Body of pancreas (tissue), 4 donors: Measurements from ENCODE around the gene MYH11. TPM values are rescaled to one million over a fixed set of nuclear protein-coding genes. Genes with fewer than 3 reads are reported as not detected.

Experiments used
- ATAC-seq: fragments of 150-250 bp; one replicate; pipeline ENCODE4 v1.9.1; 2016
- DNase-seq, 4 donors: peaks; one replicate each; pipeline ENCODE4 v3.0.0-alpha.2; 2019
- H3K27ac ChIP-seq, 4 donors: fragments of 200-600 bp; sonication (generic); 1 replicate in 3 of 4; 2 replicates in 1 of 4; pipeline versions ENCODE4 v1.5.1 to v1.6.1; 2016 to 2019; ENCODE audit warnings: mild to moderate bottlenecking in 1 of 4, mixed read lengths in 1 of 4, moderate library complexity in 1 of 4
- H3K27me3 ChIP-seq, 2 donors: fragments of 200-600 bp; sonication (generic); one replicate each; pipeline ENCODE4 v1.6.0; 2016; ENCODE audit warnings: mild to moderate bottlenecking in 1 of 2
- H3K36me3 ChIP-seq, 2 donors: fragments of 200-600 bp; sonication (generic); replicated peaks in 1 of 2; 2 replicates each; pipeline ENCODE4 v1.5.1; 2016; ENCODE audit warnings: low read depth in 2 of 2; ENCODE audit not compliant: insufficient read depth in 1 of 2
- H3K4me1 ChIP-seq: fragments of 200-600 bp; sonication (generic); one replicate; pipeline ENCODE4 v1.6.0; 2016
- H3K4me3 ChIP-seq, 2 donors: fragments of 200-600 bp; sonication (generic); 1 replicate in 1 of 2; 2 replicates in 1 of 2; pipeline ENCODE4 v1.5.1; 2016 to 2019
- H3K9me3 ChIP-seq, 3 donors: fragments of 200-600 bp; sonication (generic); 1 replicate in 2 of 3; 2 replicates in 1 of 3; pipeline ENCODE4 v1.5.1; 2016
- POLR2A ChIP-seq, 3 donors: fragments of 450-650 bp; IDR thresholded peaks; one replicate each; pipeline ENCODE4 v1.6.1; 2016; ENCODE audit warnings: antibody characterized with exemption in 3 of 3, mild to moderate bottlenecking in 2 of 3
- WGBS, 2 donors: methylation state at CpG; one replicate each; pipeline ENCODE4 v1.1.5; 2017; 5-methylcytosine and 5-hydroxymethylcytosine counted together
- intact Hi-C: fragments of 100-400 bp; cut with DNase I; formaldehyde crosslinking; loops from one replicate; pipeline ENCODE4 v1.15.1; 2023
- total RNA-seq, 2 donors: library from RNA; depleted of rRNA; stranded (reverse); fragments of >200 nt; gene quantifications; one replicate each; pipeline ENCODE4 v1.1.0, GENCODE V29; 2016
- TF ChIP-seq, protein P1 (sequence below), 7 experiments: fragments of 450-650 bp in 4 of 7; fragments of 200-600 bp in 3 of 7; sonication (generic) in 3 of 7; IDR thresholded peaks; one replicate each; pipeline ENCODE4 v1.5.1; 2016 to 2019; ENCODE audit warnings: antibody characterized with exemption in 7 of 7

Gene MYH11
- total RNA-seq, 2 donors from 2014 or later, result 14.2 to 19.7 TPM

DNA sequence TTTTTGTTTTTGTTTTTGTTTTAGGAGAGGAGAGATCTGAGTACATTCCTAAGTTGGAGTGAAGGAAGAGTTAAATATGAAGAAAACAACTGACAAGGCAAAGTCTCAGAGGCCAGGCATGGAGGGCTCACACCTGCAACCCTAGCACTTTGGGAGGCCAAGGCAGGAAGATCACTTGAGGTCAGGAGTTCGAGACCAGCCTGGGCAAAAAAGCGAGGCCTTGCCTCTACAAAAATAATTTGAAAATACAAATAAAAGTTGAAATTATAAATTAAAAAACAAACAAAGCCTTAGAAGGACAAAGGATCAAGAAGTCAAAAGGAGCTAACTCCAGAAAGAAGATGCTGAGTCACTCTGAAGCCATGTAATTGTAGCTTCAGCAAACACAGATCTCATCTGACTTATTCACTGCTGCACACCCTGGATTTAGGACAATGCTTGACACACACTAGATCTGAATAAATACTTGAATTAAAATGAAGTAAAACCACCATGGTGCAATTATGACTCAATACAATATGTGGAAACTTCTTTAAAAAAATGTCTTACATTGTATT, 22.5 kb upstream of the MYH11 start:
- ATAC-seq, result no peak
- TF ChIP-seq, protein P1, sequence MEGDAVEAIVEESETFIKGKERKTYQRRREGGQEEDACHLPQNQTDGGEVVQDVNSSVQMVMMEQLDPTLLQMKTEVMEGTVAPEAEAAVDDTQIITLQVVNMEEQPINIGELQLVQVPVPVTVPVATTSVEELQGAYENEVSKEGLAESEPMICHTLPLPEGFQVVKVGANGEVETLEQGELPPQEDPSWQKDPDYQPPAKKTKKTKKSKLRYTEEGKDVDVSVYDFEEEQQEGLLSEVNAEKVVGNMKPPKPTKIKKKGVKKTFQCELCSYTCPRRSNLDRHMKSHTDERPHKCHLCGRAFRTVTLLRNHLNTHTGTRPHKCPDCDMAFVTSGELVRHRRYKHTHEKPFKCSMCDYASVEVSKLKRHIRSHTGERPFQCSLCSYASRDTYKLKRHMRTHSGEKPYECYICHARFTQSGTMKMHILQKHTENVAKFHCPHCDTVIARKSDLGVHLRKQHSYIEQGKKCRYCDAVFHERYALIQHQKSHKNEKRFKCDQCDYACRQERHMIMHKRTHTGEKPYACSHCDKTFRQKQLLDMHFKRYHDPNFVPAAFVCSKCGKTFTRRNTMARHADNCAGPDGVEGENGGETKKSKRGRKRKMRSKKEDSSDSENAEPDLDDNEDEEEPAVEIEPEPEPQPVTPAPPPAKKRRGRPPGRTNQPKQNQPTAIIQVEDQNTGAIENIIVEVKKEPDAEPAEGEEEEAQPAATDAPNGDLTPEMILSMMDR (IDR thresholded peaks at IDR 0.05), result no peak
- TF ChIP-seq POLR2A (IDR thresholded peaks at IDR 0.05), result no peak

DNA sequence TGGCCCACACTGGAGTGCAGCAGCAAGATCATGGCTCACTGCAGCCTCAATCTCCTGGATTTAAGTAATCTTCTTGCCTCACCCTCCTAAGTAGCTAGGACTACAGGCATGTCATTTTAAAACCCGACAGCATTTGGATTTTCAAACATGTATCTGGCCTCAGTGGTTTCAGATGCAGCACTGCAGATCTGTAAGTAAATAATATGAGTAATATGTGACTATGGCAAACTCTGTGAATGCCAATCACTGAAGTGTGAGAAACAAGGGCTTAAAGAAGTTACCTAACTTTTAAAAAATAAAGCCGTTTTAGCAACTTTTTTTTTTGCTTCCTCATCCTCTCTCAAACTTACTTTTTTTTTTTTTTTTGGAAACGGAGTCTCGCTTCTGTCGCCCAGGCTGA, 19.7 kb upstream of the MYH11 start:
- WGBS, 2 donors, result 93% methylated on average over 5 of the region's 5 CpGs
- TF ChIP-seq POLR2A (IDR thresholded peaks at IDR 0.05), result no peak
- TF ChIP-seq, protein P1 (IDR thresholded peaks at IDR 0.05), result no peak

More for the DNA sequence above, 22.5 kb upstream of the MYH11 start:
- intact Hi-C loops, result no loop called here
- no peaks in the 10 kb centered on the region for H3K9me3 ChIP-seq
- 96 to 100% methylated on average over 2 of the region's 2 CpGs for WGBS, 2 donors
- H3K36me3 ChIP-seq, result peaks cover 0 to 5% of the 10 kb centered on the region in 2 donors
- no peak overlapping the region for H3K27ac ChIP-seq
- DNase-seq, result no peak
- no peaks in the 10 kb centered on the region for H3K27me3 ChIP-seq
- no peaks in the 10 kb centered on the region for H3K4me1 ChIP-seq
- no peak overlapping the region for H3K4me3 ChIP-seq

DNA sequence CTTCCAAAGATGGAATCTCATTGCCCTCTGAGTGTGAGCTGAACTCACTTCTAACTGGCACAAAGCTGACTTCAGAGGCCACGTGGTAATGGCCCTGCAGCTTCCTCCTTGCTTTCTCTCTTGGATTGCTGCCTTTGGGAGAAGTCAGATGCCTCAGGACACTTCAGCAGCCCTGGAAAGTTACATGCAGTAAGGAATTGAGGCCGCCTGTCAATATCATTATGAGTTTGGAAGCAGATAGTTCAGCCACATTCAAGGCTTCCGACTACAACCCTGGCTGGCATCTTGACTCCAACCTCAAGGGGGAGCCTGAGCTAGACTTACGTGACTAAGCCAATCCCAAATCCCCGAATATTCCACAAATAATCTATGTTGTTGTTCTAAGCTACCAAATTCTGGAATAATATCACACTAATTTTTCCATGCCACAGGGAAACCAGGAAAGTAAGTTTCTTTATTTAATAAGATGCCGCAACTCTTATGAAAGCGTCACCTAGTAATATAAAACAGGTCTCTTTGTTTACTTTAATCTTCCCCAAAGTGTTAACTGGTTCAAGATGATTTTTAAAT, 18.0 kb upstream of the MYH11 start:
- TF ChIP-seq, protein P1 (IDR thresholded peaks at IDR 0.05), result peak; percentile 42 to 75 (median 66)
- no peak for TF ChIP-seq POLR2A (IDR thresholded peaks at IDR 0.05)
- peak; percentile 80 for ATAC-seq
- 37 to 39% methylated on average over 7 of the region's 7 CpGs for WGBS, 2 donors
- peak; percentile 54 to 71 (median 62) for DNase-seq
- peaks cover 0 to 2% of the 10 kb centered on the region in 2 donors for H3K36me3 ChIP-seq
- intact Hi-C loops, result loop anchor here (5.0 kb wide), 1 partner anchor 247 kb away; no protein-coding TSS in a partner anchor
- H3K4me1 ChIP-seq, result no peaks in the 10 kb centered on the region
- H3K9me3 ChIP-seq, result no peaks in the 10 kb centered on the region
- no peaks in the 10 kb centered on the region for H3K27me3 ChIP-seq
- H3K4me3 ChIP-seq, result no peak overlapping the region
- H3K27ac ChIP-seq, result no peak overlapping the region

More for the DNA sequence above, 19.7 kb upstream of the MYH11 start:
- Histone ChIP-seq H3K9me3 (no peaks in the 10 kb centered on the region), H3K27ac (no peak overlapping the region), H3K4me3 (no peak overlapping the region), H3K36me3 (no peaks in the 10 kb centered on the region), H3K27me3 (no peaks in the 10 kb centered on the region), H3K4me1 (no peaks in the 10 kb centered on the region)
- ATAC-seq (no peak), DNase-seq (no peak)
- intact Hi-C loops, result no loop called here

DNA sequence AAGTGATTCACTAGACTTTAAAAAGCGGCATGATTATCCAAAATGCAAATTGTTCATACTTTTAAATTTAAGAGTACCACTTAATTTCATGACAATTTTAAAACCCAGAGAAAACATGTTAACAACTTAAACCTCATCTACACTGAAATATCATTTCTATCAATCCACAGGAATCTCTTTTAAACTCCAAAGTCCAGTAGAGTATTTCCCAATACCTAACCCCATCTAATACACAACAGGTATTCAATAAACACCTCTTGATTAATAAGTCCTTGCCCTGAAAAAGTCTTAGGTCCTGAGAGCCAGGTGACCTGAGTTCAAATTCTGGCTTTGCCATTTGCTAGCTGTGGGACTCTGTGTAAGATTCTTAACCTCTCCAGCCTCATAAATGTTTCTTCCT, 16.9 kb upstream of the MYH11 start:
- H3K36me3 ChIP-seq, result peaks cover 0 to 2% of the 10 kb centered on the region in 2 donors

More for the DNA sequence above, 16.9 kb upstream of the MYH11 start:
- ATAC-seq (no peak), DNase-seq (no peak)
- 47 to 100% methylated on average over 1 of the region's 1 CpG for WGBS, 2 donors
- H3K4me1 ChIP-seq, result no peaks in the 10 kb centered on the region
- no peaks in the 10 kb centered on the region for H3K9me3 ChIP-seq
- no peaks in the 10 kb centered on the region for H3K27me3 ChIP-seq
- no peak overlapping the region for H3K4me3 ChIP-seq
- H3K27ac ChIP-seq, result no peak overlapping the region
- TF ChIP-seq, protein P1 (IDR thresholded peaks at IDR 0.05), result no peak
- intact Hi-C loops, result loop anchor here (5.0 kb wide), 1 partner anchor 249 kb away; no protein-coding TSS in a partner anchor
